HUES48 (cell line): ENCODE data around the gene NEU2.

Source experiments
- H3K27ac ChIP-seq: one replicate; pipeline ENCODE4 v1.7.0; 2013; ENCODE audit warnings: low read depth, low read length, inconsistent platforms
- H3K27me3 ChIP-seq: 2 replicates; pipeline ENCODE4 v1.6.1; 2013; ENCODE audit warnings: mild to moderate bottlenecking, low read length; ENCODE audit not compliant: control insufficient read depth, insufficient read depth
- H3K36me3 ChIP-seq: 2 replicates; pipeline ENCODE4 v1.6.1; 2013; ENCODE audit warnings: low read length; ENCODE audit not compliant: control insufficient read depth, insufficient read depth
- H3K4me1 ChIP-seq: 2 replicates; pipeline ENCODE4 v1.6.1; 2013; ENCODE audit warnings: mild to moderate bottlenecking, low read length; ENCODE audit not compliant: control insufficient read depth, insufficient read depth
- H3K4me3 ChIP-seq: 2 replicates; pipeline ENCODE4 v1.5.1; 2013; ENCODE audit warnings: mild to moderate bottlenecking, low read depth, low read length
- H3K9ac ChIP-seq: 2 replicates; pipeline ENCODE4 v1.6.1; 2013; ENCODE audit warnings: mild to moderate bottlenecking, low read depth, low read length, moderate library complexity
- H3K9me3 ChIP-seq: 2 replicates; pipeline ENCODE4 v1.6.1; 2013; ENCODE audit warnings: low read length; ENCODE audit not compliant: control insufficient read depth, insufficient read depth

The NEU2 gene

DNA sequence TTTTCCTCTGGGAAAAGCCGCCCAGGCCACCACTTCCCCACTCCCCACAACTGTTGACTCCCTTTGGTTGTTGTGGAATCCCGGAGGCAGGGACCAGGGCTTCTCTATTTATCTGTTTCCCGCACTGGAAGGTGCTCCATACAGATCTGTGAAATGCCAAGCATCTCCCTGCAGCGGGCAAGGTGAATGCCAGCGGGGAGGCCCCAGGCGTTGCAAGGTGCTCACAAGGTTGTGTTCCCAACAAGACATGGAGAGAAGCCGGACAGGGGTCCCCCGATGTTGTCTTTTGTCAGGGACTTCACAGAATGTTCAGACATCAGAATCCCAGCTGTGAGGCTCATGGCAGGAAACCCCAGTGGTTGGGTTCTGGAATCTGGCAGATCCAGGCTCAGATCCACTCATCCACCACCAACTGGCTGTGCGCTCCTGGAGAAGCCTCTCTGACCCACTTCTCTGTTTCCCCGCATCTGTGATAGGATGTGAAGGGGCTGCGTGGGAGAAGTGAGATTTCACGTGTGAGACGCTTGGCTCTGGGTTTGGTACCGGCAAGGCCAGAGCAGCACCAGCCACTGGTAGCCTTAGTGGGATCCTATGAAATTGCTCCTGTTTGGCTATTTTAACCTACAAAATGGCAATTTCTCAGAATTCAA is 8.6 kb upstream of the NEU2 start:
- no peaks in the 10 kb centered on the region for H3K27me3 ChIP-seq
- H3K27ac ChIP-seq: no peak overlapping the region
- H3K9me3 ChIP-seq: no peaks in the 10 kb centered on the region

DNA sequence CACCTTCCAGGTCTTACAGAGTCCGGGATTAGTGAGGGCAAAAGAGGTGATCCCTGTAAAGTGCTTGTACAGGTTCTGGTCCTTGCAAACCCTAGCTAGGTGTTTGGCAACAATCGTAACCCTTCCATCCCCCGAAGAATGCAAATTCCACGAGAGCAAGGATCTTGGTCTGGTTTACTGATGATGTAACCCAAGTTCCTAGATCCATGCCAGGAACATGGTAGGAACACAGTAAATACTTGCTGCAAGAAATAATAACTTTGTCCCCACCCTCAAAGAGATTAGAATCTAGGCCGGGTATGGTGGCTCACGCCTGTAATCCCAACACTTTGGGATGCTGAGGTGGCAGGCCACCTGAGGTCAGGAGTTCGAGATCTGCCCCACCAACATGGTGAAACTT is 6.8 kb upstream of the NEU2 start:
- Histone ChIP-seq H3K9me3 (no peaks in the 10 kb centered on the region), H3K27ac (no peak overlapping the region), H3K27me3 (no peaks in the 10 kb centered on the region)

More for the DNA sequence above, 8.6 kb upstream of the NEU2 start:
- Histone ChIP-seq H3K36me3 (no peaks in the 10 kb centered on the region), H3K9ac (no peak overlapping the region), H3K4me3 (no peak overlapping the region), H3K4me1 (no peaks in the 10 kb centered on the region; the same call in 1 of the 2 replicates)

DNA sequence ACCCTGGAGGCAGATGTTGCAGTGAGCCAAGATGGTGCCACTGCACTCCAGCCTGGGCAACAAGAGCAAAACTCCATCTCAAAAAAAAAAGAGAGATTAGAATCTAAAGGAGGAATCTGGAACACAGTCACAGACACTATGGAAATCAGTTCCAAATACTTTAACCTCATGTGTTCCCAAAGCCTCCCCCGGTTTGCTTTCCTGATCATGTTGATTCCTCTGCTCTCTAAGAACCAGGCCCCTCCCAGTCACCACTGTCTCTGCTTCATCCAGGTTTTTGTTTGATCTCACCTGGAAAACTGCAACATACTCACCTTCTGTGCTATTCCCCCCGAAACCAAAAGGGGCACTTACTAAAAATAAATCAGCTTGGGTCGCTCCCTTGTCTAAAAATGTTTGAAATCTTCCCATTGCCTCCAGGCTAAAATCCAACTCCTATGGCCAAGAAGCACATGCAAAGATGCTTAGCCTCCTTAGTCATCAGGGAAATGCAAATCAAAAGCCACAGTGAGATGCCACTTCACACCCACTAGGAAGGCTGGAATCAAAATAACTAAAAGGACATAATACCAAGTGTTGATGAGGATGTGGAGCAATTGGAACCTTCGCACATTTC is 6.2 kb upstream of the NEU2 start:
- Histone ChIP-seq H3K36me3 (no peaks in the 10 kb centered on the region), H3K4me1 (no peaks in the 10 kb centered on the region; the same call in 1 of the 2 replicates), H3K4me3 (no peak overlapping the region), H3K27me3 (no peaks in the 10 kb centered on the region), H3K9me3 (no peaks in the 10 kb centered on the region), H3K27ac (no peak overlapping the region), H3K9ac (no peak overlapping the region)

More for the DNA sequence above, 6.8 kb upstream of the NEU2 start:
- Histone ChIP-seq H3K36me3 (no peaks in the 10 kb centered on the region), H3K4me3 (no peak overlapping the region), H3K9ac (no peak overlapping the region), H3K4me1 (no peaks in the 10 kb centered on the region; the same call in 1 of the 2 replicates)

DNA sequence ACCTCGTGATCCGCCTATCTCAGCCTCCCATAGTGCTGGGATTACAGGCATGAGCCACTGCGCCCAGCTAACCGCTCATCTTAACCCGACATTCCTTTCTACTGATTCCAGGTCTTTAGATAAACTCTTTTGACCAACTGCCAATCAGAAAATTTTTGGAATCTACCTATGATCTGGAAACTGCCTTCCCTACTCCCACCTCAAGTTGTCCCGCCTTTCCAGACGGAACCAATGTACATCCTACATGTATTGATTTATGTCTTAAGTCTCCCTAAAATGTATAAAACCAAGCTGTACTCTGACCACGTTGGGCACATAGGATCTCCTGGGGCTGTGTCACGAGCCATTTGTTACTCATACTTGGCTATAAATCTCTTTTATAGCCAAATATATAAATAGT is 3.2 kb upstream of the NEU2 start:
- no peaks in the 10 kb centered on the region for H3K27me3 ChIP-seq
- H3K9ac ChIP-seq: no peak overlapping the region
- H3K4me3 ChIP-seq: no peak overlapping the region
- H3K27ac ChIP-seq: no peak overlapping the region
- no peaks in the 10 kb centered on the region for H3K9me3 ChIP-seq
- no peaks in the 10 kb centered on the region for H3K36me3 ChIP-seq
- no peaks in the 10 kb centered on the region; the same call in 1 of the 2 replicates for H3K4me1 ChIP-seq

DNA sequence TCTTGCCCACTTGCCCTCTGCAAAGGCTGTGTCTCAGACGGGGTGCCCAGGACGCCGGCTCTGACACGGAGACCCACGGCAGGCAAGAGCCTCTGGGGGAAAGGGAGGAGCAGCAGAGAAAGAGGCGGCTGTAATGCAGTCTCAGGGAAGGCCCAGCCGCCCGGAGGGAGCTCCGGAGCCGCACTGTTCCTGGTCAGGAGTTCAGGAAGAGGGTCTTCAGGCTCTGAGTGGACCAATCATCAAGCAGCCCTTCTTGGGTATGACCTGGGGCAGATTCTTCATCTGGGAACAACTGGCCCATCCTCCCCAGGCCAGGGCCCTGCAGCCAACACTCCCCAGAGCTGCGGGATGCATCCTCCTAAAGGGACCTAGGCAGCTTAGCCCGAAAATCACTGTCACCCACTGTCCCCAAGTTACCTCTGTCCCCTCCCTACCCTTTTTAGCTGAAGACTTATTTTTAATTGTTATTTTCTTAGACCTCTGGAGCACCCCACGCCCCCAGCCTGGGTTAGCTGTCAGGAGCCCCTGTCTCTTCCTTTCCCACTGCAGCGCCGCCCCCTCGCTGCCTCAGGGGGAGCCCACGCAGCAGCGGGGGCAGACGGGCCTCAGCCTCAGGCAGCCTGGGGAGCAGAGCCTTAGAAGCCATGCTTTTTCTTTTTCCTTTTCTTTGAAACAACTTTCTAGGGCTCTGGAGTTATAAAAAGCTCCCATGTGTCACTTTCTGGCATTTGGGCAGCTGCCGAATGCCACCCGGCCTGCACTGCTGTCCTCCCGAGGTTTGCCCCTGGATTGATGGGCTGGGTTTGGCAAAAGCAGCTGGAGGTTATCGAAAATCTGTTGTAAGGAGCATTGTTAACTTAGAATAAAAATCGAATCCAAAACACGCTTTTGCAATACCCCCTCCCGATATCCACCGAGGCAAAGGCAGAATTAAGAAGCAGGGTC is 644 bp upstream of the NEU2 start:
- H3K4me1 ChIP-seq: no peaks in the 10 kb centered on the region
- H3K9ac ChIP-seq: no peak overlapping the region
- H3K4me3 ChIP-seq: no peak overlapping the region
- H3K36me3 ChIP-seq: no peaks in the 10 kb centered on the region
- no peaks in the 10 kb centered on the region for H3K9me3 ChIP-seq
- no peaks in the 10 kb centered on the region for H3K27me3 ChIP-seq
- H3K27ac ChIP-seq: no peak overlapping the region

DNA sequence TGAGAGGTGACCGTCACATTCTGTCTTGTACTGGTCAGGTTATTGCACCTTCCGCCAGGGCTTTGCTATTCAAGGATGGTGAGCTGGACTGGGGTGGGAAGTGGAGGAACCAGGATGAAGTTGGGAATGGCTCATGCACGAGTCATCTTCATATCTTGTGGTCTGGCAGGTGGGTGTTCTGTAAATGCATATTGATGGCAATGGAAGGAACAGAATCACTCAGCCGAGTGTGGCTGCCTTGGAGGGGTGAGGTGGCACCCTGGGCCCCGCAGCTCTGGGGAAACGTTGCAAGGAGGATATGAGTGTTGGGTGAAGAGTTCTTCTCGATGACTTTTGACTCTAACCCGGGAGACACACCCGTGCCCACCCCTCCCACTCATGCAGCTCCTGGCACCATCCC is 1.2 kb downstream of the NEU2 start:
- Histone ChIP-seq H3K4me1 (no peaks in the 10 kb centered on the region), H3K27me3 (no peaks in the 10 kb centered on the region), H3K27ac (no peak overlapping the region), H3K9ac (no peak overlapping the region), H3K9me3 (no peaks in the 10 kb centered on the region), H3K36me3 (no peaks in the 10 kb centered on the region), H3K4me3 (no peak overlapping the region)

DNA sequence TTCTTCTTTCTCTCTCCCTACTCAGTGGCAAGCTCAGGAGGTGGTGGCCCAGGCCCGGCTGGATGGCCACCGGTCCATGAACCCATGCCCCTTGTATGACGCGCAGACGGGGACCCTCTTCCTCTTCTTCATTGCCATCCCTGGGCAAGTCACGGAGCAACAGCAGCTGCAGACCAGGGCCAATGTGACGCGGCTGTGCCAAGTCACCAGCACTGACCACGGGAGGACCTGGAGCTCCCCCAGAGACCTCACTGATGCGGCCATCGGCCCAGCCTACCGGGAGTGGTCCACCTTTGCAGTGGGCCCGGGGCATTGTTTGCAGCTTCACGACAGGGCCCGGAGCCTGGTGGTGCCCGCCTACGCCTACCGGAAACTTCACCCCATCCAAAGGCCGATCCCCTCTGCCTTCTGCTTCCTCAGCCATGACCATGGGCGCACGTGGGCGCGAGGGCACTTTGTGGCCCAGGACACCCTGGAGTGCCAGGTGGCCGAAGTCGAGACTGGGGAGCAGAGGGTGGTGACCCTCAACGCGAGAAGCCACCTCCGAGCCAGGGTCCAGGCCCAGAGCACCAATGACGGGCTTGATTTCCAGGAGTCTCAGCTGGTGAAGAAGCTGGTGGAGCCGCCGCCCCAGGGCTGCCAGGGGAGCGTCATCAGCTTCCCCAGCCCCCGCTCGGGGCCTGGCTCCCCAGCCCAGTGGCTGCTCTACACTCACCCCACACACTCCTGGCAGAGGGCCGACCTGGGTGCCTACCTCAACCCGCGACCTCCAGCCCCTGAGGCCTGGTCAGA is 1.8 kb downstream of the NEU2 start:
- H3K9me3 ChIP-seq: no peaks in the 10 kb centered on the region
- no peaks in the 10 kb centered on the region for H3K36me3 ChIP-seq
- H3K9ac ChIP-seq: no peak overlapping the region

DNA sequence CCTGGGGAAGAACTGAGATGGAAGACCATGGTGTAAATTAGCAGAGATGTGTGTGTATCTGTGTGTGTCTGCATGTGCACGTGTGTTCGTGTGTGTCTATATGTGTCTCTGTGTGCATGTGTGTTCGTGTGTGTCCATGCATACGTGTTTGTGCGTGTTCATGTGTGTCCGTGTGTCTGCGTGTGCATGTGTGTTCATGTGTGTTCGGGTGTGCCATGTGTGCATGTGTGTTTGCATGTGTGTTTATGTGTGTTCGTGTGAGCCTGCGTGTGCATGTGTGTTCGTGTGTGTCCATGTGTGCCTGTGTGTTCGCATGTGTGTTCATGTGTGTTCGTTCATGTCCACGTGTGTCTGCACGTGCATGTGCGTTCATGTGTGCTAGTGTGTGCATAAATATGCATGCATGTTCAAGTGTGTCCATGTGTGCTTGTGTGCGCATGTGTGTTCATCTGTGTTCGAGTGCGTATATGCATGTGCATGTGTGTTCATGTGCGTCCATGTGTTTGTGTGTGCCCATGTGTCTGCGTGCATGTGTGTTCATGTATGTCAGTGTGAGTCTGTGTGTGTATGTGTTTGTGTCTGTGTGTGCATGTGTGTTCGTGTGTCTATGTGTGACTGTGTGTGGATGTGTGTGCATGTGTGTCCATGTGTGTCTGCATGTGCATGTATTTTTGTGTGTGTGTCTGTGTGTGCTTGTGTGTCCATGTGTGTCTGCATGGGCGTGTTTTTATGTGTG is 3.1 kb downstream of the NEU2 start:
- H3K9me3 ChIP-seq: no peaks in the 10 kb centered on the region
- H3K4me1 ChIP-seq: no peaks in the 10 kb centered on the region
- H3K27me3 ChIP-seq: no peaks in the 10 kb centered on the region
- H3K36me3 ChIP-seq: no peaks in the 10 kb centered on the region
- H3K4me3 ChIP-seq: no peak overlapping the region
- H3K27ac ChIP-seq: no peak overlapping the region
- no peak overlapping the region for H3K9ac ChIP-seq

More for the DNA sequence above, 1.8 kb downstream of the NEU2 start:
- Histone ChIP-seq H3K27ac (no peak overlapping the region), H3K27me3 (no peaks in the 10 kb centered on the region), H3K4me3 (no peak overlapping the region), H3K4me1 (no peaks in the 10 kb centered on the region)

DNA sequence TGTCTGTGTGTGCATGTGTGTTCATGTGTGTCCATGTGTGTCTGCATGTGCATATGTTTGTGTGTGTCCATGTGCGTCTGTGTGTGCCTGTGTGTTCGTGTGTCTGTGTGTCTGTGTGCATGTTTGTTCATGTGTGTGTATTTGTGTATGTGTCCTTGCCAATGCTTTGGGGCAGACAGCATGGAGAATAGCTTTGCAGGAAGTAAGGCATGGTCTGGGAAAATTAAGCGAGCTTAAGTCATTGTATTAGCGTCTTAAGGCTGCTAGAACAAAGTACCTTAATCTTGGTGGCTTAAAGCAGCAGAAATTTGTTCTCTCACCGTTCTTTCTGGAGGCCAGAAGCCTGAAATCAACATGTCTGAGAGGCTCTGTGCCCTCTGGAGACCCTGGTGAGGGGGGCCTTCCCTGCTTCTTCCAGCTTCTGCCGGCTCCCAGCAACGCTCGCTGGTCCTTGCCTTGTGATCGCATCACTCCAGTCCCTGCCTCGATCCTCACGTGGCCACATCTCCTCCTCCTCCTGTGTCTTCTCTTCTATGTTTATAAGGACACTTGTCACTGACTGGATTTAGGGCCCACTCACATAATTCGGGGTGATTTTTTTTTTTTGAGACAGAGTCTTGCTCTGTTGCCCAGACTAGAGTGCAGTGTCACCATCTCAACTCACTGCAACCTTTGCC is 3.8 kb downstream of the NEU2 start:
- Histone ChIP-seq H3K9ac (no peak overlapping the region), H3K4me1 (no peaks in the 10 kb centered on the region), H3K9me3 (no peaks in the 10 kb centered on the region), H3K27me3 (no peaks in the 10 kb centered on the region), H3K36me3 (no peaks in the 10 kb centered on the region), H3K27ac (no peak overlapping the region), H3K4me3 (no peak overlapping the region)

DNA sequence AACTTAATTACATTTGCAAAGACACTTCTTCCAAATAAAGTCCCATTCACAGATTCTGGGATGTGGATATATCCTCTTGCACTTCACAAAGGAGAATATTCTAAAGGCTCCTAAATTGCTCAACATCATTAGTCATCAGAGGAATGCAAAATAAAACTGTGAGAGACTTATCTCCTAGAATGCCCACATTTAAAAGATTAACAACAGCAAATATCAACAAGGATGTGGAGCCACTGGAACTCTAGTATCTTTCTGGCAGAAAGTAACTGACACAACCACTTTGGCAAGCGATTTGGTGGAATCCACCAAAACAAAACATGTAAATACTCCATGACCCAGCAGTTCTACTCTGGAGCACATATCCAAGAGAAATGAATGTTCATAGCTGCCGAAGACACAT is 4.6 kb downstream of the NEU2 start:
- no peak overlapping the region for H3K27ac ChIP-seq
- no peaks in the 10 kb centered on the region for H3K4me1 ChIP-seq
- no peaks in the 10 kb centered on the region for H3K36me3 ChIP-seq
- H3K9me3 ChIP-seq: no peaks in the 10 kb centered on the region
- H3K4me3 ChIP-seq: no peak overlapping the region
- no peaks in the 10 kb centered on the region for H3K27me3 ChIP-seq
- H3K9ac ChIP-seq: no peak overlapping the region
